ENCODE results near the gene EPB41L2.
"Not testable (repeated sequence)": the region's sequence is repeated elsewhere in the genome, so short reads cannot be mapped to it uniquely, and the experiment has no call there.

Gene EPB41L2

GRCh38 chr6:130969791-130970491 lies 93.1 kb downstream of the EPB41L2 start:
- no peak for FAIRE-seq

DNA sequence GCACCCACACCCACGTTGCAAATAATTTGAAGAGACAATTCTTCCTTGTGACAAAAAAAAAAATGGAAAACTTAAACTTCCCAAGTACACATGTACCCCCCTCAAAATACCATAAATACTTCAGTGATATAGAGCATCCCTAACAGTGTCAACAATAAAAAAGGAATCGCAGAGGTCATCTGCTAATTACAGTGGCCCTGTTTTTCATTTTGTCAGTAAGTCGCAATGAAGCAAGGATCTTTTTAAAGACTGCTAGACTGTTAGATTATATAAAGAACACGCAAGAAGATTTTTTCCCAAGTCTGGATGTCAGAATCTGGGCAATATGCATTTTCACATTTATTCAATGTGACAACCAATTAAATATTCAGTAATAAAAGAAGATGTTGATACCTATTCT lies 93.9 kb downstream of the EPB41L2 start:
- FAIRE-seq: no peak

DNA sequence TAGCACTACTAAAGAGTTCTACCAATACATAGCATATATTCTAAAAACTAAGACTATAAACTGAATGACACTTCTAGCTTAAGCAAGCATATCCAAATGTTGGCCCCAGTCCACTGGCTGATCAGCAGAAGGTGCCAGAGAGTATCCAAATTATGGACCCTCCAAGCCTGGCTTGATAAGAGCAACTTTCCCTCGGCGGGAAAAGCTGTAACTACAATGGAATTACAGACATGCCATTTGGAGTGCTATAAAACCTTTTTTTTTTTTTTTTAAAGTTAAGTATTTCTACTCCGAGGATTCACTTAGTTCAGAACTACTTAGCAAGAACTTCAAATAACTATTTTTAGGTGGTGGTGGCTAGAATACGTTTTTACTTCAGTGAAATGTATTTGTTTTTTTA lies 94.6 kb downstream of the EPB41L2 start:
- no peak for FAIRE-seq

DNA sequence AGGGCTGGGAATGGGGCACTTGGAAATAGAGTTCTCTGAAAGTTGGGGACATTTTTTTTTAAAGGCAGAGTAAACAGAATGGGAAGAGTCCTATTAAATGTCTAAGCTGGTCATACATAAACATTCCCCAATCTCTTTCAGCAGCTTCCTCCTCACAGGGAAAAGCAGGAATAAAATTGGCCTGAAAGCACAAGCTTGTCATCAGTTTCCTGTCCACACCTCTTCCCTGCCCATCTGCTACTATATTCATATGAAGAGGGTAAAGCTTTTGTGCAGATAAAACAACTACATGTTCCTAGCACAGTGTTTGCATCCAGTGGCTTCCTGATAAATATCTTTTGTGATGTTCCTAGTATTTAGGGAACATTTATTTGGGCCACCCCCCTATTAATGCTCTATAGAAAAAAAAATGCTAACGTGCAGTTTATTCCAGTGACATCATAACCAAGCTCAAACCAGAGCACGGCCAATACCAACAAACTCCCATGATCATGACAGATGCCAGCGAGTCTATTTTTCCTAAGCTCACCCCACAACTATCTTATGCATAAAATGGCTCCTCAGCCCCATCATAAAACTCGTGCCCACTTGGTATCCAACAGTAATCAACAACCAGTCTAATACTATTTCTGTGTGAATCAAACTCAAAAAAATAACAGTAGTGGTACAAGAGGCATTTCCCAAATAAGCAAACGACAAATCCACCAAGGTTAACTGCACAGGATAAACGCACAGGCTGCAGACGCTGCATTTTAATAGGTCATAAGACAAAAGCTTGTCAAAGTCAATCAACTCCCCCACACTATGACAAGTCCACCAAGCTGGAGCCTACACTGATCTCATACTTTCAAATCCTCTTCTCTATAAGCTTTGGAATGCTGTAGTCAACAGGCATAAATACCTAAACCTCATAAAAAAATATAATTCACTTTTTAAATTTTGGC lies 95.3 kb downstream of the EPB41L2 start:
- no peak for FAIRE-seq

GRCh38 chr6:130966344-130966980 lies 96.6 kb downstream of the EPB41L2 start:
- no peak for FAIRE-seq

DNA sequence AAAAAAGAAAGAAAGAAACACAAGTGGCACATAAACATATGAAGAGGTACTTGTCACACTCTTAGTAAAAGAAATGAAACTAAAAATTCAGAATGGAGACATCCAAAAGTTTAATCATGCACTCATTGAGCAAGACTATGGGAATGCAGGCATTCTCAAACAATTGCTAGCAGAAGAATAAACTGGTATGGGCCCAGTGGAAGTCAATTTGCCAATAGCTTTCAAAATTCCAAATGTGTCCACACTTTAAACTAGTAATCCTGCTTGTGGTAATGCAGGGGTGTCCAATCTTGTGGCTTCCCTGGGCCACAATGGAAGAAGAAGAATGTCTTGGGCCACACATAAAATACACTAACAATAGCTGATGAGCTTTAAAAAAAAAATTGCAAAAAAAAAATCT lies 97.4 kb downstream of the EPB41L2 start:
- FAIRE-seq: no peak

DNA sequence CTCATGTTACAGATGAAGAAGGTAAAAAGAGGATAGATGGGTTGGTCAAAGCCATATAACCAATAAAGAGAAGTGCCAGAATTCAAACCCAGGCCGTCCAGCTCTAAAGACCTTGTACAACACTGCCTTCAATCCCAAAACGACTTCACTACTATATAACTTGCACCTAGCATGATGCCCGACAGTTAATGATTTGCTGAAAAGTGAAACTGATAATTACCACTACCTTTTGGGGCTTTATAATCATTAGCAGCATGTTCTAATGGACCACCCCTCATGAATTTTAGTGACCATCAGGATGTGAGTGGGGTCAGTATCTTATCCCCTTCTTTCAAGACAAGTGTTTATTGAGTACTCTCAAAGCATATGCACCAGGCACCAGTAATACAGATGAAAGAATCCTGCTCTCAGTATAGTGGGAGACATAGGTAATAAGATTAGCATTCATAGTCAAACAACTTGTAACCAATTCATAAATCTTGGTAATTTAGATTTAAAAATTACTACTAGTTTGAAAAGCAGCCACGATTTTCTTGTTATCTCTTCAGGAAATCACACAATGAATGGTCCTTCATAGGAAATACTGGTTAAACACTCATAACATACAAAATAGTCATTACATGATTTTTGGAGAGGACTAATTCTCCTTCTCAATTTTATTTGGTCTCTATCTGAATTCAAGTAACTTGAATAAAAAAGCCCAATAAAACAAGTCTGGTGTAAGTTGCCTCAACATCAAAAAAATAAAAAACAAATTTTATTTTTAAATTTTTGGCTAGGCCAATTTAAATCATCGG lies 98.0 kb downstream of the EPB41L2 start:
- FAIRE-seq: no peak

DNA sequence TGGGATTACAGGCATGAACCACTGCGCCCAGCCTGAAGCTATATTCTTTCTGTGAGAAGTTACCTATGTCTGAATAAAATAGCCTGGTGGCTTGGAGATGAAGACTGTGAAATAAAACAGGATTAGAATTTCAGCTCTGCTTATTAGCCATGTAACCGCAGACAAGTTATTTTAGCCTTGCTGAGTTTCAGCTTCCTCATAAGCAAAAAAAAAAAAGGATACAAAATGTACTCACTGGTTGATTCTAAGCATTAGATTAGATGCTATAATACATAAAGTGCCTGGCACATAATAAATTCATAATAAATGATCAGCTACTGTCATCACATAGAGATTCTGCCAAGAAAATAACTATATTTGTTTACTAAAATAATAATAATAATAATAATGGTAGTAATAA lies 98.8 kb downstream of the EPB41L2 start:
- no peak for FAIRE-seq

DNA sequence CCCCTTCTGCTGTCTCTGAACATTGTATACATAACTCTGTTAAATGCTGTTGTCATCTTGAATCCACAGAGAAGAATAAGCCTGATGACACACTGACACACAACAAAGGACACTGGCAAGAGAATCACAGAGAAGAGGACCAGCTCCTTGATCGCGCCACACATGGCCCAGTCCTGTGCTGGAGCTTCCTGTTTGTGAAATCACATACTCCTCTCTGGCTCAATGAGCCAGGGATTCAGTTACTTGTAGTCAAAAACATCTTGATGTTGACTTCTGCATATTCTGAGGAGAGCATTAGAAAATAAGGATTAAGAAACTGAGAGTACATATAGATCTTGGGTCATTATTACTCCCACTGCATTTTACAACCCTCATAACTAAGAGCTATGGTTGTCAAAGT lies 100.1 kb downstream of the EPB41L2 start:
- no peak for FAIRE-seq

DNA sequence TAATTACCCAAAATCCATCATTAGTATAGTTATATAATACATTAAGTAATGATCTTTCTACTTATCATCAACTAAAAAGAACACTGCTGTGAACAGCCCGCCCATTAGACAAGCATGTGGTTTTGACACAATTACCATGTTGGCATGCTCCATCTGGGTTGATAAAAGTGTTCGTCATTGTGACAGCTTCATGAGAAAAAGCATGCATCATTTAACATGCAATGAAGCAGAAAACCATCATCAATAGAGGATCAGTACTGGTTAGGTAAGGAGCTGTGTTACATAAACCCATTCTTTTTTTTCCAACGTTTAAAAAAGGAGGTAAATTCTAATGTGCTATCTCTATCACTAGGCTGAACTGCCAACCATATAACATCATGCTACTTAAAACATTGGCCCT lies 101.9 kb downstream of the EPB41L2 start:
- no peak for FAIRE-seq

GRCh38 chr6:130959951-130960350 lies 103.1 kb downstream of the EPB41L2 start:
- FAIRE-seq: no peak

DNA sequence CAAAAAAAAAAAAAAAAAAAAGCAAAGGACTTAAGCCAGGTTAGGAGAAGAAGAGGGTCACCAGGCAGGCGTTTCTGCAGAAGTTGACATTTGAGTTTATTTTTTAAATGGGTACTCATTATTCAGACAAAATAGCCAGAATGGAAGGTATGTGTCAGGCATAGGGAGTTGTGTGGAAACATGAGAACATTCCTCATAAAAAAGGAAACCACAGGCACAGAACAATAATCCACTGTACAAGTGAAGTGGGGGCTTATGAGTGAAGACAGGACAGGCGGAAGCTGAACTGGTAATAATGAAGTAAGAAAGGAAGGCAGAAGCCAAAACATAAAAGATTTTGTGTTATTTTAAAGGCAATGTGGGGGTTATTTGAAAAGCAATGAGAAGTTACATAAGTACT lies 104.6 kb downstream of the EPB41L2 start:
- FAIRE-seq: no peak

DNA sequence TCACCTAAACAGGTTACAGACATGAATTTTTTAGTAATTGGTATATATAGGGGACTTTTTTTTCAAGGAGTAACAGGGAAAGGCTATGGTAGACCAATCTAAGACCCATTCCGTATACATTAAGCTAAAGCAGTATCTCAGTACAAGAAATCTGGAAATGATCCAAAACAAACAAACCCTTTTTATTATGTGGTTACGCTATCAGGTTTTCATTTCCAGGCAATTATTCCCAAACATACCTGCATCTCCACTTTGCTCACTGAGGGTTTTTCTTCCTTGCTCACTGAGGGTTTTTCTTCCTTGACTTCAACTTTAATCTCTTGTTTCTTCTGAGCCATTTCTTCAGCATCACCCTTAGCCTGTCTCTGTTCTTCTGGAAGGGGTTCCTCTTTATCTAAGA lies 107.3 kb downstream of the EPB41L2 start:
- no peak for FAIRE-seq

- FAIRE-seq: no peak
These were observed 113.5 kb downstream of the EPB41L2 start for GRCh38 chr6:130949553-130949952.

GRCh38 chr6:130947464-130947863 lies 115.6 kb downstream of the EPB41L2 start:
- no peak for FAIRE-seq

GRCh38 chr6:130946076-130946475 lies 117.0 kb downstream of the EPB41L2 start:
- no peak for FAIRE-seq

DNA sequence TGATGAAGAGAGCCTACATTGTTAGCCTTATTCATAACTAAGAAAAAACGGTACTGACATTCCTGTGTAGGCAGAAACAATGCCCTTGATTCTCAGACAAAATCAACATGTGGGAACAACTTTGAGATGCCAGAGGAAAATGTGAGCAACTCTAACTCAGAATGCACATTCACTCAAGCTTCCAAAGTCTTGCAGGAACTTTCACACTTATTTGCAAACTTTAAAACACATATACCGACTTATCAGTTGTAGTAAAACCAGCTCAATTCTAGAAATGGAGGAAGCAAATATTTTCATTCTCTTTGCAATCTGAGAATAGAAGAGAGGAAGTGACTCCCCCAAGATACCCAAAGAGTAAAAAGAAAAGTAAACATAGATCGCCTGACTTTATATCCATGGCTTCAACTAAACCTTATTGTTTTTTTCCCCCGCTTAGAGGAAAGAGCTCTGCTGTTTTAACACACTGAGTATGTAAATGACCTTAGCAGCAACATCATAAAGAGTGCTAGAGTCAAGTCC lies 117.6 kb downstream of the EPB41L2 start:
- no peak for FAIRE-seq

- FAIRE-seq: no peak
These were observed 118.6 kb downstream of the EPB41L2 start for GRCh38 chr6:130944486-130944885.

- no peak for FAIRE-seq
These were observed 119.3 kb downstream of the EPB41L2 start for GRCh38 chr6:130943738-130944137.

- FAIRE-seq: not testable (repeated sequence)
These were observed 120.3 kb downstream of the EPB41L2 start for GRCh38 chr6:130942752-130943151.

- no peak for FAIRE-seq
These were observed 125.0 kb downstream of the EPB41L2 start for GRCh38 chr6:130937942-130938604.

GRCh38 chr6:130936933-130937332 lies 126.1 kb downstream of the EPB41L2 start:
- no peak for FAIRE-seq

Measured in G401.6 (cell line).